8988T (cell line): Measurements from ENCODE around the gene PALMD.
A peak's percentile ranks its signal among the peaks of the same experiment; 100 is the strongest.

Source experiments
- DNase-seq: peaks from one replicate; pipeline ENCODE4 v3.0.0; 2011

The PALMD gene, protein sequence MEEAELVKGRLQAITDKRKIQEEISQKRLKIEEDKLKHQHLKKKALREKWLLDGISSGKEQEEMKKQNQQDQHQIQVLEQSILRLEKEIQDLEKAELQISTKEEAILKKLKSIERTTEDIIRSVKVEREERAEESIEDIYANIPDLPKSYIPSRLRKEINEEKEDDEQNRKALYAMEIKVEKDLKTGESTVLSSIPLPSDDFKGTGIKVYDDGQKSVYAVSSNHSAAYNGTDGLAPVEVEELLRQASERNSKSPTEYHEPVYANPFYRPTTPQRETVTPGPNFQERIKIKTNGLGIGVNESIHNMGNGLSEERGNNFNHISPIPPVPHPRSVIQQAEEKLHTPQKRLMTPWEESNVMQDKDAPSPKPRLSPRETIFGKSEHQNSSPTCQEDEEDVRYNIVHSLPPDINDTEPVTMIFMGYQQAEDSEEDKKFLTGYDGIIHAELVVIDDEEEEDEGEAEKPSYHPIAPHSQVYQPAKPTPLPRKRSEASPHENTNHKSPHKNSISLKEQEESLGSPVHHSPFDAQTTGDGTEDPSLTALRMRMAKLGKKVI

DNA sequence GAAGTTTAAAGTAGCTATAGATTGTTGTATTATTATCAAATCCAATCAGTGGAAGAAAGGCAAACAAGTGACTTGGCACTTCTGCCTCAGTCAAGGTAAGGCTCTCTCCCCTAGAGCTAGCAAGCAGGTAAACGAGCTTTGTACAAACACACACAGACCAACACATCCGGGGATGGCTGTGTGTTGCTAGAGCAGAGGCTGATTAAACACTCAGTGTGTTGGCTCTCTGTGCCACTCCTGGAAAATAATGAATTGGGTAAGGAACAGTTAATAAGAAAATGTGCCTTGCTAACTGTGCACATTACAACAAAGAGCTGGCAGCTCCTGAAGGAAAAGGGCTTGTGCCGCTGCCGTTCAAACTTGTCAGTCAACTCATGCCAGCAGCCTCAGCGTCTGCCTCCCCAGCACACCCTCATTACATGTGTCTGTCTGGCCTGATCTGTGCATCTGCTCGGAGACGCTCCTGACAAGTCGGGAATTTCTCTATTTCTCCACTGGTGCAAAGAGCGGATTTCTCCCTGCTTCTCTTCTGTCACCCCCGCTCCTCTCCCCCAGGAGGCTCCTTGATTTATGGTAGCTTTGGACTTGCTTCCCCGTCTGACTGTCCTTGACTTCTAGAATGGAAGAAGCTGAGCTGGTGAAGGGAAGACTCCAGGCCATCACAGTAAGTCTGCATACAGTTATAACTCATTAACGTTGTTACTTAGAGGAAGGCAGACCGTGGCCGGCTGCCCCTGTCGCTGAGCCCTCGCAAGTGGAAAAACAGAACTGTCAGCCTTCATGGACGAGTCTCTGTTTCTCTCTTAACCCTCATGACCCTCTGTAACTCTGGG, at the start of gene PALMD:
TSS of gene PALMD (plus strand) at position 415 of the 833 bp plus-strand sequence. CDS start at position 620, 205 bp downstream.
- DNase-seq: no peak

DNA sequence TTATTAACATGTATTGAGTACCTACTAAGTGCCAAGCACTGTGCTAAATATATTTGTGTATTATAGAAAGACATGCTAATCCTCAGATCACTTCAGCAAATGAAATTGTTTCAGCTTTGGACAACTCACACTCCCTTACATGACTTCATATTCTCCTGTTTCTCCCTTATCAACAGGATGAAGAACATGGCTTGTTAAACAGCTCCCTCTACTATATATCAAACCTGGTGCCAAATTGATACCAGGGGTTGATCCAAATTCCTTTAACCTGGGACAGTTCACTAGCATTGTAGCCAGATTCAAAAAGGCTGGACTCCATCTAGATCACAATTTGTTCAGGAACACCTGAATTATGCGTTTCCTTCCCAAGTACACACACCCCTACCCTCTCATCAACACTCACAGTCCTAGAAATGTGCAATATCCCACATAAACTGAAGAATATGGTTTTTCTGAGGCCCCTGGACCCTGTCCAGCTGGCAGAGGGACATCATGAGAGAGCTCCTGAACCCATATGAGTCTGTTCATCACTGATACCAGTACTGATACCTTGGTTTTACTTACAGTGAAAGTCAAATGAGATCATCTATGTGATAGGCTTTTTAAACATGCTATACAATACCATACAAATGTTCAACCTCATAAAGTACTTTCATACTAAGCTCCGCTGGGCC, 47.0 kb upstream of the PALMD start:
- DNase-seq: no peak

DNA sequence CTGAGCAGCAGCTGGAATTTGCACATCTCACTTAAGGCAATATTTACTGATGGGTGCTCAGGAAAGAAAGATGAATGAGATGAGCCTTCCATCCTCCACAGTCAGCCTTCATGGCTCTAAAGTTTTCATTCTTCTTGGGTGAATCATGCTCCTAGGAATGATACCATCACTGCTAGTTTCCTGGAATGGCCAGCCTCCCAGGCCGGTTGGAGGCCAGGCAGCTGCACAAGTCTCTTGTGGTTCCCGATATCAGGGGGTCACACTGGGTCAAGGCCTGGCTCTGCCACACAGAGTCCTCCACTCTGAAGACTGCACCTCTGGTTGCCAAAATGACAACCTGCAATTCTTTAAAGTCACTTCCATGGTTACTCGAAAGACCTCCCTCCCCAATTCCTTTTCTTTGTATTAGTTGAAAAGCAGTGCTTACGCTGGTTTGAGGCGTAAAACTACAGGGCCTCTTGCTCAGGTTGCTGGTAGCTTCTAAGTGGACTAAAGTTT, 46.2 kb upstream of the PALMD start:
- DNase-seq: peak; percentile 6

DNA sequence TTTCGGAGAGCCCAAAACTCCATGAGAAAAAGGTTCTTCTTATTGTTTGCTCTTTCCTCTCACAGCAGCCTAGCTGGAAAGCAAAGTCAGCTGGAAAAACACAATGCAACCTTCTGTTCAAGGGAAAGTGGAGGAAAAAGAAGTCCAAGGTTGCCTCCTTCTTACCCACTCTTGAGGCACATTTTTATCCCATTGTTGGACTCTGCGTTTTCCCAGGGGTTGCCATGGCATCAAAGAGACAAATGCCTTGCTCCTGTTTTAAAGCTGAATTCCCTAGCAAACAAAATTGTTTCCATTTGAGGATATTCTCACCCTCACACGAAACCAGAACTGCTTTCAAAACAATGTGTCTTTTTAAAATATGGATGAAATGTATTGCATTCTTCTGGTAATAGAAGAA, 45.1 kb upstream of the PALMD start:
- DNase-seq: no peak

DNA sequence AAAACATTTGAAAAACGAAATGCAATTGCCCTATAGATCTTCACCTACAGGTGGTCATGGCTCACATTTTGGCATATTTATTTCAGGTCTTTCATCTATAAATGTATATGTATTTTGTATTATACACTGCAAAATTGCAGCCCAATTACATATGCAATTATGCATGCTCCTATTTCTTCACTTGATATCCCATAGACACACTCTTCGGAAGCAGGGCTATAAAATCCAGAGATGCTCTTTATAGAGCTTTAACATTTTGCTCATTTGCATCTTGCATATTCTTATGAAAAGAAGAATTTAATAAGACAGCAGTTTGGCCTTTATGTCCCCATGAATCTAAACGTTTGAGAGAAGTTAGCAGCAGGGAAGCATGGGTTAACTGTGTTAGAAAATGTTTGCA, 44.7 kb upstream of the PALMD start:
- no peak for DNase-seq

DNA sequence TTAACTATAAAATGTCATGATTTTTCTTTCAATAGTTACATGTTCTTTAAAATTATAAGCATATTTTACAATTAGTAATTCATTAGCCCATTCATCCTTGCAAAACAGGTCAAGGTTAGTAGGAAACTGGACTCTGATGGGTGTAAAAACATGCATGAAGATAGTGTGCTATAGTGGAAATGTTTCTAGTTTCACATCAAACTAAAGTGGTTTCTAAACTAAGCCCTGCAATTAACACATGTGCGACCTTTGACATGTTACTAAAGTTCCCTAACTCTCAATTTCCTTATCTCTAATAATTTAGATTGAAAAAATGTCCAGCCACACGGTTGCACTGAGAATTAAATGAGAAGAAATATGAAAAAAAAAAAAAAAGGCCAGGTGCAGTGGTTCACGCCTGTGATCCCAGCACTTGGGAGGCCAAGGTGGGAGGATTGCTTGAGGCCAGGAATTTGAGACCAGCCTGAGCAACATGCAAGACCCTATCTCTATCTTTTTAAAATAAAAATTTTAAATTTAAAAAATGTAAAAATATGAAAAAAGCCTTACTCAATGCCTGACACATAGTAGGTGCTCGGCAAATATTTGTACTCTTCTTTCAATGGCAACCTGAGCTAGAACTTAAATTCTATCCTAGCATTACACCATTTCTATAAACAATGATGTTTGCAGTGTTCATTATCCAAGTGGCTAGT, 44.1 kb upstream of the PALMD start:
- no peak for DNase-seq

DNA sequence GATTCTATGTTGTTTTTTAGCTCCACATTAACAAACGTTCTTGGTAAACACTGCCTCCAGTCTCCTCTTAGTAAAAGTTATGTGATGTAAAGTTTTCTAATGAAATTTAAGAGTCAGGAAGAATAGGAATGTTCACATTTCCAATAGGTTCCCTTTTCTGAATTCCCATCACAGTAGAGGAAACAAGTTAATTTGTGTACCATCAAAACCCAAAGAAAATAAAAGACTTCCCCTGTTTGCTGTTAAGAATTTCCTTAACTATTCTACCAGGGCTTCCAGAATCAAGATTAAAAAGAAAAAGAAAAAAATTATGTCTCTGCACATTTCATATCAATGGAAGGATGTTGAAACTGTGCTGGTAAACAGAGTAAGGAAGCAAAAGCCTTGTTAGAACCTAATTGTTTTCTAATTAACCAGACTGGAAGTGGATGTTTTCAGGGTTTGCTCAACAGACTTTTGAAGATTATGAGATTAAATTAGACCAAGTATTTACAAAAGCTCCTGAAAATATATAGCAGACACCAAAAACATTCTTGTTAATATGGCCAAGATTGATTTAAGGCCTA, 43.4 kb upstream of the PALMD start:
- no peak for DNase-seq

DNA sequence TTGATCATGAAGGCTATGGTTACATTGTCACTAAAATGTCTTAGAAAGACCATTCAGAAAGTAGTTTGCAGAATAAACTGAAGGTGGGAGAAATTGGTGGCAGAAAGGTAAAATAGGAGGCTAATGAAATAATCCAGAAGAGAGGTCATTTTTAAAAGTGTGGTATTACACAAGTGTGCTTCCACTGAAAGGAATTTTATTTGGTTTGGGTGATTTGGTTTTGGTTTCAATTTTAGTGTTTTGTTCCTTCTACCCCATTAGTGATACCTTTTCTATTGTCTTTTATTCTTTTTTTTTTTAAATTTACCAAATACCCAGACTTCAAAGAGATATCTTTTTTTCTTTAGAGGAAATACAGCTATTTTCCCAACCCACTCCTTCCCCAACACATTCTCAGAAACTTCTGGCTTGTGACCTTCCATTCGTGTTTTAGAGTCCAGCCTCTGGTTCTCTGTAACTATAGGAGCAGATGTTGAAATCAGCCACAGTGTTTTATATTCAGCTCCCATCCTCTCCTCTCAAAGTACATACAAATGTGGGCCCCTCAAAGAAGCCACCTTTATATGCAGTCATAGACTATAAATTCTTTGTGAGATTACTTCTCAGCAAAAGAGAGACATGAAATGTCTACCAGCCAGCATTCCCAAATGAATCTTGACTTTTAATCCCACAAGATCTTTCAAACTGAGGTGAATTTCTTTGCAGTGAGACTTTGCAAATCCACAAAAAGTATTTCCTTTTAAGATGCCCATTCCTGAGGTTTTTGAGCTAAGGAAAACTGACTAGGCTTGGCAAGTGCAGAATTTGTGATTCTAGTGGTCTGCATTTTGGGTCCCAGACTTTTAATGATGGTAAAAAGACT, 42.0 kb upstream of the PALMD start:
- DNase-seq: no peak

DNA sequence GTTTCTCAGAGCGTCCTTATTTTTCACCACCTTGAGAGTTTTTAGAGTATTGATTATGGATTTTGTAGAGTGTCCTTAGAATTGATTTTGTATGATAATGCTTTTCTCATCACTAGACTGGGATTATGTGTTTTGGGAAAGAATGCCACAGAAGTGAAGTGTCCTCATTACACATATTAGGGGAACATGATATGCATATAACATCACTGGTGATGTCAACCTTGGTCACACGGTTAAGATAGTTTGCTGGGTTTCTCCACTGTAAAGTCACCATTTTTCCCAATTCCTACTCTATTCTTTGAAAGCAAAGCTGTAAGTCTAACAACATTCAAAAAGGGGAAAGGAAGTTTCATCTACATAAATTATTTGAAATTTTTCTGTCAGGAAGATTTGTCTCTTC, 39.6 kb upstream of the PALMD start:
- no peak for DNase-seq

DNA sequence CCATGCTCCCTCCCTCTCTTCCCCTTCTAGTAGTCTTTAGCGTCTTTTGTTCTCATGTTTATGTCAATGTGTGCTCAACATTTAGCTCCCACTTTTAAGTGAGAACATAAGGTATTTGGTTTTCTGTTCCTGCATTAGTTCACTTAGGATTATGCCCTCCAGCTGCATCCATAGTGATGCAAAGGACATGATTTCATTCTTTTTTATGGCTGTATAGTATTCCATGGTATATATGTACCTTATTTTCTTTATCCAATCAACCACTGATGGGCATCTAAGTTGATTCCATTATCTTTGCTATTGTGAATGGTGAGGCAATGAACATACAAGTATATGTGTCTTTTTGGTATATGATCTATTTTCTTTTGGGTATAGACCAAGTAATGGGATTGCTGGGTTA, 38.3 kb upstream of the PALMD start:
- no peak for DNase-seq

DNA sequence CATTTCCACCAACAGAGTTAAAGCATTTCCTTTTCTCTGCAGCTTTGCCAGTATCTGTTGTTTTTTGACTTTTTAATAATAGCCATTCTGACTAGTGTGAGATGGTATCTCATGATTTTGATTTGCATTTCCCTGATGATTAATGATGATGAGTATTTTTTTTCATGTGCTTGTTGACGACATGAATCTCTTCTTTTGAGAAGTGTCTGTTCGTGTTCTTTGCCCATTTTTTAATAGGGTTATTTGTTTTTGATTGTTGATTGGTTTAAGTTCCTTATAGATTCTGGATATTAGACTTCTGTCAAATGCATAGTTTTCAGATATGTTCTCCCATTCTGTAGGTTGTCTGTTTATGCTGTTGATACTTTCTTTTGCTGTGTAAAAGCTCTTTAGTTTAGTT, 37.9 kb upstream of the PALMD start:
- DNase-seq: no peak

DNA sequence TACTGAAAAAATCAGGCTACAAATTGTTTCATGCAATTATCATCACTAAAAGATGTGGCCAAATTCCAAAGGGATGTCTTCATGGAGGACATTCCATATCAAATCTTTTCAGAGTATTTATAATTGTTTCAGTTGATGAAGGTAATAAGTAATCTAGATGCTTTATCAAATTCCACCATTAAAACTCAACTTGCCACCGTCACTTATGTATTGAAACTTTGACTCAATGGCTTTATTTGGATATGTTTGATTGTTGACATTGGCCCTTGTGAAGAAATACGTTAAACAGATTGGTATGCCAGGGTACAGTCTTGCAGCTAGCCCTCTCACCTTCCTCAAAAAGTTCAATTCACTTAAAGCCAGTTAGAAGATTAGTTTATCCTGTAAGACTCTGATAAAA, 32.2 kb upstream of the PALMD start:
- DNase-seq: no peak

DNA sequence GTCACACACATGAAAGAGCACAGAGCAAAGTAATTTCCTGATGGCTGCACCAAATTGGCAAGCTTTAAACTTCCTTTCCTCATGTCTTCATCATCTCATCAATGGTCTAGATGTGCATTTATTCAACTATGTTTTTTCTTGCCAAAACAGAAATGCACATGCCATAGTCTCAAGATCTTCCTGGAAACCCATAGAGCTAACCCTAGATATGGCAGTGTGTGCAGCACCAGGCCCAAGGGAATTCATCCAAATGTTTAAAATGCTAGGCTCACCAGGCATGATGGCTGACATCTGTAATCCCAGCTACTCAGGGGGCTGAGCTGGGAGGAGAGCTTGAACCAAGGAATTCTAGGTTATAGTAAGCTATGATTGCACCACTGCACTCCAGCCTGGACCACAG, 31.2 kb upstream of the PALMD start:
- DNase-seq: no peak

DNA sequence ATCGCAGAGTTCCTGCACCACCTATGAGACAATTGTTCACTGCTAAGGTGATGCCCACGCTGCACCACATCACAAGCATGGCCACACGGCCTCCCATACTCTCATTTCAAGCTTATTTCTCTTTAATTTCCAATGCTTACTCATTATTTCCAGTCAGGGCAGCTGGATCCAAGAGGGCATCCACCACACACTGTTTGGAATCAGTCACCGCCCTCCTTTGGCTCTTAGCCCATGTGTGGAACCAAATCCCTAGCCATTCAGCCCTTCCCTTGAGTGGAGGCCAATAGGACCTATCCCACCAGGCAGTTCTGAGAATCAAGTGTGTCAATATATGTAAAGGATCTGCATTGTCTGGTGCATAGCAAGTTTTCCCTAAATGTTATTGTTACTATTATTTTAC, 26.3 kb upstream of the PALMD start:
- DNase-seq: no peak

DNA sequence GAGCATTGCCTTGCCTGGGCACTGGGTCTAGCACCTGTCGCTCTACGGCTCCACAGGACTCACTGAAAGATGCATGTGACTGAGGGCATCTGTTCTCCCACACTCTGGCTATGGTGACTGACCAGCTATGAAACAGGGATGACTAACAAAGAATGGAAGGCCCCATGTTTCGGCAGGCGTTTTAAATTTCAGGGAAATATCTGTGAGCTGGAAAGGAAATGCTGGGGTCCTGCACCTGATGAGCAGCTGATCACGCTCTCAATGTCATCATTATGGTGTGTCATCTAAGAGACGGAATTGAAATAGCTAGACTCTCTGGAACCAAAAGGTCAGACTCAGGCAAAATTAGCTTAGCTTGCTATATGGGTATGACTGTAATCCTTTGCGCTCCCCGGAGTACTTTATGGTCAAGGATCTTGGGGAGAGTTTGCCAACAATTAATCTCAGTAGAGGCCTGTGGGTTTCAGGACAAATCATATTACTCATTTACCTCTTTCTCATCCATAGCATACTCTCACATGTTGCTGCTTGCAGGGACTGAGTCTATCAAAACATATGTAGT, 24.5 kb upstream of the PALMD start:
- DNase-seq: no peak

DNA sequence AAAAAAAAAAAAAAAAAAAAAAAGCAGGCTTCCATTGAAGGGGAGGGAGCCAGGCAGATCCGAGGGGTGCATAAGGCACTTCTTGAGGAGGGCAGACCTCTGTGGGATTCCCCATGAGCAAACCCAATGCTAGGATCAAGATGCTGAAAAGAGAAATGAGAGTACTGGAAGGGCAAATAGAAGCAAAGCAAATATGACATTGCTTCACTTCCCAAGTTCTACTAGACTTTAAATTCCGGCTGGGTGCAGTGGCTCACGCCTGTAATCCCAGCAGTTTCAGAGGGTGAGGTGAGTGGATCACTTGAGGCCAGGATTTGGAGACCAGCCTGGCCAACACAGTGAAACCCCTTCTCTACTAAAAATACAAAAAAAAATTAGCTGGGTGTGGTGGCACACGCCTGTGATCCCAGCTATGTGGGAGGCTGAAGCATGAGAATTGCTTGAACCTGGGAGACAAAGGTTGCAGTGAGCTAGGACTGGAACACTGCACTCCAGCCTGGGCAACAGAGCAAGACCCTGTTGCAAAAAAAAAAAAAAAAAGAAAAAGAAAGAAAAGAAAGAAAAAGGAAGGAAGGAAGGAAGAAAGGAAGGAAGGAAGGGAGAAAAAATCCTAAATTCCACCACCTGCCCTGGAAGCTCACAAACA, 23.1 kb upstream of the PALMD start:
- DNase-seq: no peak

DNA sequence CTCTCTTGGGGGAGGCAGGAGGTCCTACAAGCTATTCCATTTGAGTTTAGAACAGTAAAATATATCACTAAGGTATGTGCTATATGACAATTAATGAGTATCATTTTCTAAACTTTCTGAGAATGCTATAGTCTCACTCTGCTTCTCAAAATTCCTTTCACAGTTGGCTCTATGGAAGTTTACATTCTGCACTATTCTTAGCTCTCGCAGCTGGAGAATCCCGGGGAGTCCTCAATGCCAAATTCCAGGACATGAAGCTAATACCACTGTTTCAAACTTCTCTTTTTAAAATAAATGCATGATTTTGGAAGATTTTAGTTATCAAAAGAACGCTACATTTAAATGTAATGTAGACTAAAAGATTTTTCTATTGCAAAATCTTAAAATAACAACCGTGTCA, 22.4 kb upstream of the PALMD start:
- no peak for DNase-seq

DNA sequence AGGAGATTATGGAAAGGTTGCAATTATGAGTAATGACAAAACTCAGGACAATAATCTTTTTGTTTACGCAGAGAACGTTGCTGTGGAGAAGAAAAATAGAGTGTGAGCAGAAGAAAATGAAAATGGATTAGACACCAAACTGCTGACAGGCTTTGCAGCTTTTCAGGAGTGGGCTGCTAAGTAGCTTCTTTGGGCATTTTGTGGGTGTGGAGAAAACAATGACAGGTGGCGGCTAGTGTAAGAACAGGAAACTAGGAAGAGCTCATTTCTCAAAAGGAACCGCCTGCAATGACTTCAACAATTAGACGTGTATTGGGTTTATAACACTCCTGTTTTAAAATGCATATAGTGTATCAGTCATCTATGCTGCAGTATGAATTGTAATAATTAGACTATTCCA, 18.3 kb upstream of the PALMD start:
- DNase-seq: no peak

DNA sequence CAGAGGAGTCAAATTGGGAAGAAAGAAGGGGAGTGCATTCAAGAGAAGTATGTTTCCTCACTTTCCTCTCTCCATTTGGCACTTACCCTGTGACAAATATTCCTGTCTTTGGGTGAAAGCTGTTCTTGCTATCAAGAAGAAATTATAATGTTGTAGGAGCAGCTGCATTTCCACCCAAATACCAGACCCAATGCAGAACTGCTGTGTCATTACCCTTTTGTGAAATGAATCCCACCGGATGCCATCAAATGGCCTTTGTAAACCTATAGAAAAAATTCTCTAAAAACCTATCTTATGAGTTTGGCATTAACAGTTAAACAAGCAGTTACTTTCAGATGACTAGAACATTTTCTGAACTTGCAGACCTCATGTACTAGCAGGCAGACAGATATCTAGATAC, 16.7 kb upstream of the PALMD start:
- DNase-seq: no peak

DNA sequence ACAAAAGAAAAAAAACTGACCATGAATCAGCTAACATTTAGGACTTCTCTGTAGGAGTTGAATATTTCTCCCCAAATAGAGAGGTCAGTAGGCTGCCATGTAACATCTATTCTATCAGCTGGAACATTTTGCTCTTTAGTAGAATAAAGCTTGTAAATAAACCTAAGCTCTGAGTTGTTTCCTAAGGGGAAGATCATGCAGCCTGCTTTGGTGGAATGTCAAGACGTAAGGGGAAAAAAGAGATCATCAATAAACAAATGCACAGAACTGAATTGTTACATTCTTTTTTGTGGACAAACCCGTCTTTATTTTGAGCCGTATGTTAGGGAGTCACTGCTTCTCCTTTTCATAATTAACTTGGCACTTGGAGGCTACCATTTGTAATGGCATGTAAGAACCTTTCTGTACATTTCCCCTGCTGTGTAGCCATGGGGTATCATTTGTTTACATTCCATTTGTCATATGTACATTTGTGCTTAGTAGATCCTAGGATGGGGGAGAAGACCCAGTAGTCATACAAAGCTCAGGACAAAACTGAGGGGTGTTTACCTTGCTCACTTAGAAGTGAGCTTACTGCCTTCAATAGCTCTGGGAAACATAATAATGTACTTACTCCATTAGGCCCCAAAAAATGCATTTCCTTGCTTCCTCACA, 10.8 kb upstream of the PALMD start:
- no peak for DNase-seq
